Measurements from ENCODE around the gene KIF26A. TPM values are rescaled to one million over a fixed set of nuclear protein-coding genes. Genes with fewer than 3 reads are reported as not detected.

Gene KIF26A
- total RNA-seq, 1 donor = not detected

DNA sequence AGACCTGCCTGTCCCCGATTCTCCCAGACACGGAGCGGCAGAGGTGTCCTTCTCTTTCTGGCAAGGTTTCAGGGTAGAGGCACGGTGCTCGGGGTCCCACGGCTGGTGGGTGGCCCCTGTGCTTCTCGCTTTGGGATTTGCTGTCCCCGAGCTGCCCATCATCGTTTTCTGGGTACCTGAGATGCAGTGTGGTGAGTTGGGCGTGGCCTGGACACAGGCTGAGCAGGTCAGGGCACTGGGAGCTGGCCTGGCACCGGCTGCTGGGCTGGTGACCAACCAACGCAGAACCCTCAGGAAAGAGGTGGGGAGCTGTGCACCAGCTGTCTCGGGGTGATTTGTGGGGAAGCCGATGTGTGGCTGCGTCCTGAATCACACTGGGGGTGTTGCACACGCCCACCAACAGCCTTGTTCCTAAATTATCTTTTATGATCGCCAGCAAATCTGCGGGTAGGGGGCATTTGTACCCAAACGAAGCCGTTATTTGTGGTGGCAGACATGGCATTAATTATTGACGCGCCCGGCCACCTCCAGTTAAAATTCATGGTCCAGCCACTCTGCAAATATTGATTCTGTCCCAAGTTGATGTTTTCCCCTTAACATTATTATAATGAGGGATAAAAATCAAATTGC is 61.0 kb downstream of the KIF26A start:
- Histone ChIP-seq H3K79me2 (ENCODE audit: insufficient read depth, low read length) (no peaks in the 10 kb centered on the region), H3K27me3 (ENCODE audit: insufficient read depth, low read length) (no peaks in the 10 kb centered on the region), H3K36me3 (ENCODE audit: insufficient read depth, low read length) (no peaks in the 10 kb centered on the region), H3K4me1 (ENCODE audit: insufficient read depth, low read length) (no peaks in the 10 kb centered on the region), H4K20me1 (ENCODE audit: insufficient read depth, low read length) (no peaks in the 10 kb centered on the region), H2AFZ (ENCODE audit: low read length) (no peak overlapping the region), H3K9me3 (ENCODE audit: low read depth, low read length) (no peaks in the 10 kb centered on the region), H3K4me3 (ENCODE audit: insufficient read depth, low read length) (no peak overlapping the region), H3K4me2 (ENCODE audit: insufficient read depth, low read length) (no peak overlapping the region), H3K27ac (ENCODE audit: low read depth, low read length) (no peak overlapping the region)
- DNase-seq (ENCODE audit: insufficient read length, low spot score, missing footprints) = no peak
- TF ChIP-seq CTCF (IDR thresholded peaks at IDR 0.05; ENCODE audit: extremely low read depth, low read depth, low read length) = no peak

- no peak for TF ChIP-seq CTCF (IDR thresholded peaks at IDR 0.05; ENCODE audit: extremely low read depth, low read depth, low read length)
- no peaks in the 10 kb centered on the region for H3K36me3 ChIP-seq (ENCODE audit: insufficient read depth, low read length)
- H3K27ac ChIP-seq (ENCODE audit: low read depth, low read length) = no peak overlapping the region
- no peak overlapping the region for H2AFZ ChIP-seq (ENCODE audit: low read length)
- no peak overlapping the region for H3K4me2 ChIP-seq (ENCODE audit: insufficient read depth, low read length)
- H3K27me3 ChIP-seq (ENCODE audit: insufficient read depth, low read length) = no peaks in the 10 kb centered on the region
- no peaks in the 10 kb centered on the region for H3K4me1 ChIP-seq (ENCODE audit: insufficient read depth, low read length)
- H3K79me2 ChIP-seq (ENCODE audit: insufficient read depth, low read length) = no peaks in the 10 kb centered on the region
- no peaks in the 10 kb centered on the region for H4K20me1 ChIP-seq (ENCODE audit: insufficient read depth, low read length)
- DNase-seq (ENCODE audit: insufficient read length, low spot score, missing footprints) = no peak
- H3K9me3 ChIP-seq (ENCODE audit: low read depth, low read length) = no peaks in the 10 kb centered on the region
- no peak overlapping the region for H3K4me3 ChIP-seq (ENCODE audit: insufficient read depth, low read length)
These were observed 61.7 kb downstream of the KIF26A start for GRCh38 chr14:104200106-104200505.

- TF ChIP-seq CTCF (IDR thresholded peaks at IDR 0.05; ENCODE audit: extremely low read depth, low read depth, low read length) = no peak
- Histone ChIP-seq H4K20me1 (ENCODE audit: insufficient read depth, low read length) (no peaks in the 10 kb centered on the region), H3K9me3 (ENCODE audit: low read depth, low read length) (no peaks in the 10 kb centered on the region), H3K27ac (ENCODE audit: low read depth, low read length) (no peak overlapping the region), H3K79me2 (ENCODE audit: insufficient read depth, low read length) (no peaks in the 10 kb centered on the region), H3K4me1 (ENCODE audit: insufficient read depth, low read length) (no peaks in the 10 kb centered on the region), H3K4me2 (ENCODE audit: insufficient read depth, low read length) (no peak overlapping the region), H3K36me3 (ENCODE audit: insufficient read depth, low read length) (no peaks in the 10 kb centered on the region), H3K27me3 (ENCODE audit: insufficient read depth, low read length) (no peaks in the 10 kb centered on the region), H3K4me3 (ENCODE audit: insufficient read depth, low read length) (no peak overlapping the region), H2AFZ (ENCODE audit: low read length) (no peak overlapping the region)
- no peak for DNase-seq (ENCODE audit: insufficient read length, low spot score, missing footprints)
These were observed 62.2 kb downstream of the KIF26A start for GRCh38 chr14:104200591-104200990.

- H3K27ac ChIP-seq (ENCODE audit: low read depth, low read length) = no peak overlapping the region
These were observed 62.7 kb downstream of the KIF26A start for GRCh38 chr14:104201063-104201462.

More at GRCh38 chr14:104201063-104201462, 62.7 kb downstream of the KIF26A start:
- H3K36me3 ChIP-seq (ENCODE audit: insufficient read depth, low read length) = no peaks in the 10 kb centered on the region
- no peak overlapping the region for H2AFZ ChIP-seq (ENCODE audit: low read length)
- no peak overlapping the region for H3K4me2 ChIP-seq (ENCODE audit: insufficient read depth, low read length)
- H4K20me1 ChIP-seq (ENCODE audit: insufficient read depth, low read length) = no peaks in the 10 kb centered on the region
- H3K4me3 ChIP-seq (ENCODE audit: insufficient read depth, low read length) = no peak overlapping the region
- H3K79me2 ChIP-seq (ENCODE audit: insufficient read depth, low read length) = no peaks in the 10 kb centered on the region
- no peaks in the 10 kb centered on the region for H3K27me3 ChIP-seq (ENCODE audit: insufficient read depth, low read length)
- no peak for TF ChIP-seq CTCF (IDR thresholded peaks at IDR 0.05; ENCODE audit: extremely low read depth, low read depth, low read length)
- DNase-seq (ENCODE audit: insufficient read length, low spot score, missing footprints) = no peak
- H3K9me3 ChIP-seq (ENCODE audit: low read depth, low read length) = no peaks in the 10 kb centered on the region
- H3K4me1 ChIP-seq (ENCODE audit: insufficient read depth, low read length) = no peaks in the 10 kb centered on the region
